ENCODE data around the gene MTHFD2L. TPM values are rescaled to one million over a fixed set of nuclear protein-coding genes. Genes with fewer than 3 reads are reported as not detected.

MTHFD2L gene
- total RNA-seq, 1 experiment from 2014 or later: 8.4 TPM

GRCh38 chr4:74260036-74260435 is 102.1 kb downstream of the MTHFD2L start:
- Histone ChIP-seq H3K27me3 (replicated peaks) (no peaks in the 10 kb centered on the region), H3K27ac (no peak overlapping the region), H3K4me1 (replicated peaks) (no peaks in the 10 kb centered on the region), H3K9me3 (replicated peaks) (no peaks in the 10 kb centered on the region), H3K4me3 (no peak overlapping the region), H3K36me3 (no peaks in the 10 kb centered on the region)
- no peak for DNase-seq (ENCODE audit: low read depth in 1 of 2, low spot score in 2 of 2)

- Histone ChIP-seq H3K27ac (no peak overlapping the region), H3K27me3 (replicated peaks) (no peaks in the 10 kb centered on the region), H3K36me3 (no peaks in the 10 kb centered on the region), H3K9me3 (replicated peaks) (no peaks in the 10 kb centered on the region), H3K4me3 (no peak overlapping the region), H3K4me1 (replicated peaks) (peaks cover under 1% of the 10 kb centered on the region)
- DNase-seq (ENCODE audit: low read depth in 1 of 2, low spot score in 2 of 2): no peak
Observed at GRCh38 chr4:74262522-74262921, 104.6 kb downstream of the MTHFD2L start.

- H3K27me3 ChIP-seq (replicated peaks): no peaks in the 10 kb centered on the region
- H3K36me3 ChIP-seq: no peaks in the 10 kb centered on the region
- no peak for DNase-seq (ENCODE audit: low read depth in 1 of 2, low spot score in 2 of 2)
- peaks cover 11% of the 10 kb centered on the region for H3K4me1 ChIP-seq (replicated peaks)
- no peak overlapping the region for H3K4me3 ChIP-seq
- no peaks in the 10 kb centered on the region for H3K9me3 ChIP-seq (replicated peaks)
- H3K27ac ChIP-seq: no peak overlapping the region
Observed at GRCh38 chr4:74263551-74263950, 105.6 kb downstream of the MTHFD2L start.

GRCh38 chr4:74266081-74266480 is 108.2 kb downstream of the MTHFD2L start:
- no peak overlapping the region for H3K27ac ChIP-seq
- H3K4me1 ChIP-seq (replicated peaks): peaks cover 14% of the 10 kb centered on the region
- H3K27me3 ChIP-seq (replicated peaks): no peaks in the 10 kb centered on the region
- no peak for DNase-seq (ENCODE audit: low read depth in 1 of 2, low spot score in 2 of 2)
- no peaks in the 10 kb centered on the region for H3K36me3 ChIP-seq
- no peaks in the 10 kb centered on the region for H3K9me3 ChIP-seq (replicated peaks)
- no peak overlapping the region for H3K4me3 ChIP-seq

GRCh38 chr4:74267998-74268606 is 110.2 kb downstream of the MTHFD2L start:
- DNase-seq (ENCODE audit: low read depth in 1 of 2, low spot score in 2 of 2): peak in 1 of 2 experiments; percentile 34
- no peak overlapping the region for H3K4me3 ChIP-seq
- H3K9me3 ChIP-seq (replicated peaks): no peaks in the 10 kb centered on the region
- H3K27me3 ChIP-seq (replicated peaks): no peaks in the 10 kb centered on the region
- no peak overlapping the region for H3K27ac ChIP-seq
- H3K4me1 ChIP-seq (replicated peaks): peaks cover 14% of the 10 kb centered on the region
- no peaks in the 10 kb centered on the region for H3K36me3 ChIP-seq

- no peak overlapping the region for H3K4me3 ChIP-seq
- H3K36me3 ChIP-seq: no peaks in the 10 kb centered on the region
- no peak for DNase-seq (ENCODE audit: low read depth in 1 of 2, low spot score in 2 of 2)
- H3K27ac ChIP-seq: no peak overlapping the region
- peaks cover 14% of the 10 kb centered on the region for H3K4me1 ChIP-seq (replicated peaks)
- no peaks in the 10 kb centered on the region for H3K27me3 ChIP-seq (replicated peaks)
- no peaks in the 10 kb centered on the region for H3K9me3 ChIP-seq (replicated peaks)
Observed at GRCh38 chr4:74268643-74269042, 110.7 kb downstream of the MTHFD2L start.

- no peak for DNase-seq (ENCODE audit: low read depth in 1 of 2, low spot score in 2 of 2)
- Histone ChIP-seq H3K4me3 (no peak overlapping the region), H3K36me3 (no peaks in the 10 kb centered on the region), H3K27me3 (replicated peaks) (no peaks in the 10 kb centered on the region), H3K4me1 (replicated peaks) (peaks cover 6% of the 10 kb centered on the region), H3K9me3 (replicated peaks) (no peaks in the 10 kb centered on the region), H3K27ac (no peak overlapping the region)
Observed at GRCh38 chr4:74278490-74278889, 120.6 kb downstream of the MTHFD2L start.

- Histone ChIP-seq H3K4me1 (replicated peaks) (peaks cover 14% of the 10 kb centered on the region), H3K36me3 (no peaks in the 10 kb centered on the region), H3K4me3 (no peak overlapping the region), H3K9me3 (replicated peaks) (no peaks in the 10 kb centered on the region), H3K27ac (no peak overlapping the region), H3K27me3 (replicated peaks) (no peaks in the 10 kb centered on the region)
- no peak for DNase-seq (ENCODE audit: low read depth in 1 of 2, low spot score in 2 of 2)
Observed at GRCh38 chr4:74279716-74280115, 121.8 kb downstream of the MTHFD2L start.

- Histone ChIP-seq H3K4me1 (replicated peaks) (peaks cover 14% of the 10 kb centered on the region), H3K27ac (no peak overlapping the region), H3K36me3 (no peaks in the 10 kb centered on the region), H3K4me3 (no peak overlapping the region), H3K27me3 (replicated peaks) (no peaks in the 10 kb centered on the region), H3K9me3 (replicated peaks) (no peaks in the 10 kb centered on the region)
- DNase-seq (ENCODE audit: low read depth in 1 of 2, low spot score in 2 of 2): no peak
Observed at GRCh38 chr4:74282926-74283325, 125.0 kb downstream of the MTHFD2L start.

- no peaks in the 10 kb centered on the region for H3K36me3 ChIP-seq
- H3K4me3 ChIP-seq: no peak overlapping the region
- H3K27me3 ChIP-seq (replicated peaks): no peaks in the 10 kb centered on the region
- peak in 1 of 2 experiments; percentile 45 for DNase-seq (ENCODE audit: low read depth in 1 of 2, low spot score in 2 of 2)
- no peaks in the 10 kb centered on the region for H3K9me3 ChIP-seq (replicated peaks)
- H3K4me1 ChIP-seq (replicated peaks): peaks cover 14% of the 10 kb centered on the region
- peak overlapping the region; percentile 23 for H3K27ac ChIP-seq
Observed at GRCh38 chr4:74283614-74284013, 125.7 kb downstream of the MTHFD2L start.

GRCh38 chr4:74284053-74284452 is 126.1 kb downstream of the MTHFD2L start:
- peak in 1 of 2 experiments; percentile 69 for DNase-seq (ENCODE audit: low read depth in 1 of 2, low spot score in 2 of 2)
- Histone ChIP-seq H3K9me3 (replicated peaks) (no peaks in the 10 kb centered on the region), H3K4me1 (replicated peaks) (peaks cover 14% of the 10 kb centered on the region), H3K36me3 (no peaks in the 10 kb centered on the region), H3K27ac (peak overlapping the region; percentile 23), H3K27me3 (replicated peaks) (no peaks in the 10 kb centered on the region), H3K4me3 (no peak overlapping the region)

- H3K4me3 ChIP-seq: no peak overlapping the region
- H3K9me3 ChIP-seq (replicated peaks): no peaks in the 10 kb centered on the region
- H3K36me3 ChIP-seq: no peaks in the 10 kb centered on the region
- peaks cover 18% of the 10 kb centered on the region for H3K4me1 ChIP-seq (replicated peaks)
- no peak overlapping the region for H3K27ac ChIP-seq
- DNase-seq (ENCODE audit: low read depth in 1 of 2, low spot score in 2 of 2): no peak
- H3K27me3 ChIP-seq (replicated peaks): no peaks in the 10 kb centered on the region
Observed at GRCh38 chr4:74287164-74287563, 129.2 kb downstream of the MTHFD2L start.

- Histone ChIP-seq H3K36me3 (no peaks in the 10 kb centered on the region), H3K4me1 (replicated peaks) (peaks cover 18% of the 10 kb centered on the region), H3K27ac (no peak overlapping the region), H3K27me3 (replicated peaks) (no peaks in the 10 kb centered on the region), H3K4me3 (no peak overlapping the region), H3K9me3 (replicated peaks) (no peaks in the 10 kb centered on the region)
- no peak for DNase-seq (ENCODE audit: low read depth in 1 of 2, low spot score in 2 of 2)
Observed at GRCh38 chr4:74287791-74288190, 129.9 kb downstream of the MTHFD2L start.

GRCh38 chr4:74291471-74291870 is 133.6 kb downstream of the MTHFD2L start:
- no peaks in the 10 kb centered on the region for H3K36me3 ChIP-seq
- no peaks in the 10 kb centered on the region for H3K9me3 ChIP-seq (replicated peaks)
- H3K4me3 ChIP-seq: no peak overlapping the region
- no peak overlapping the region for H3K27ac ChIP-seq
- H3K27me3 ChIP-seq (replicated peaks): no peaks in the 10 kb centered on the region
- peaks cover 4% of the 10 kb centered on the region; the same call in 1 of the 2 replicates for H3K4me1 ChIP-seq (replicated peaks)
- no peak for DNase-seq (ENCODE audit: low read depth in 1 of 2, low spot score in 2 of 2)

Measured in SJSA1 (cell line).